ENCODE data around the gene CDK2AP2. TPM values are rescaled to one million over a fixed set of nuclear protein-coding genes. Genes with fewer than 3 reads are reported as not detected.

Gene CDK2AP2
- total RNA-seq, 3 donors from 2014 or later (not counting 1 experiment from before 2014, with no cell fraction given) = 57.9 to 67.7 (median 65.5) TPM

DNA sequence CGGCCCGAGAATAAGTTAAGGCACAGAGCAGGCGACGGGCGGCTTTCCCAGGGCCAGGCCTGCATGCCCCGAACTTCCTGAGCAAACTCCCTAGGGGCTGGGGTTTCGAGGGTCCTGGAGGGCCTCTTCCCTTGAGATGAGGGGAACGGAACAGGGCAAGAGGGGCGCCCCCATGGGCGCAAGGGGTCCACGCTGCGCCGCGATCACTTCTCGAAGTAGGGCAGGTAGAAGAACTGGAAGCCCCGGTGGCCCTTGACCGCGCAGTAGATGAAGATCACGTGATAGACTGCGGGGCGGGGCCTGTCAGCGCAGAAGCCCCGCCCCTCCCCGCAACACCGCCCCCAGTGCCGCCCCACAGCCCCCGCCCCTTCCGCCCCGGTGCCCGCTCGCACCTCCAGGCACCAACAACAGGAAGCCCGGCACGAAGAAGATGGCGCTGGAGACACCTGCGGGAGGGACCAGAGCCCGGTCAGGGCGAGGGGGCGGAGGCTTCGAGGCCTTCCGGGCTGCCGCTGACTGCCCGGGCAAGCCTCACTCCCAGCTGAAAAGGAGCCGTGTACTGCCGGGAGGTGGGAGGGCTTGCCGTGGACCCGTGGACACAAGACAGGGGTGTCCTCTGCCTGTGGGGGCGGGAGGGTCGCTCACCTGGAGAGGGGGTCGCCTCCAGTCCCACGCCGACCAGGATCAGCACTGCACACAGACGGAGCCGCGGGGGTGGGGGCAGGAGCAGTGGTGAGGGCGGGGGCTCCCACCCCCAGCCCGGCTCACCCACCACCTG lies 43.4 kb downstream of the CDK2AP2 start:
- peaks cover 12 to 42% of the 10 kb centered on the region in 2 donors for H3K4me1 Mint-ChIP-seq
- ATAC-seq = peak; percentile 82 to 91 (median 83)
- H3K27me3 ChIP-seq (ENCODE audit: control insufficient read depth, insufficient read depth, low read length) = no peaks in the 10 kb centered on the region
- H3K27ac ChIP-seq (ENCODE audit: low read length) = peak overlapping the region; percentile 85
- peak overlapping the region; percentile 81 for H3K4me3 Mint-ChIP-seq
- peak; percentile 89 to 95 for DNase-seq
- TF ChIP-seq, protein P1, sequence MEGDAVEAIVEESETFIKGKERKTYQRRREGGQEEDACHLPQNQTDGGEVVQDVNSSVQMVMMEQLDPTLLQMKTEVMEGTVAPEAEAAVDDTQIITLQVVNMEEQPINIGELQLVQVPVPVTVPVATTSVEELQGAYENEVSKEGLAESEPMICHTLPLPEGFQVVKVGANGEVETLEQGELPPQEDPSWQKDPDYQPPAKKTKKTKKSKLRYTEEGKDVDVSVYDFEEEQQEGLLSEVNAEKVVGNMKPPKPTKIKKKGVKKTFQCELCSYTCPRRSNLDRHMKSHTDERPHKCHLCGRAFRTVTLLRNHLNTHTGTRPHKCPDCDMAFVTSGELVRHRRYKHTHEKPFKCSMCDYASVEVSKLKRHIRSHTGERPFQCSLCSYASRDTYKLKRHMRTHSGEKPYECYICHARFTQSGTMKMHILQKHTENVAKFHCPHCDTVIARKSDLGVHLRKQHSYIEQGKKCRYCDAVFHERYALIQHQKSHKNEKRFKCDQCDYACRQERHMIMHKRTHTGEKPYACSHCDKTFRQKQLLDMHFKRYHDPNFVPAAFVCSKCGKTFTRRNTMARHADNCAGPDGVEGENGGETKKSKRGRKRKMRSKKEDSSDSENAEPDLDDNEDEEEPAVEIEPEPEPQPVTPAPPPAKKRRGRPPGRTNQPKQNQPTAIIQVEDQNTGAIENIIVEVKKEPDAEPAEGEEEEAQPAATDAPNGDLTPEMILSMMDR (IDR thresholded peaks at IDR 0.05) = no peak
- peak overlapping the region; percentile 84 to 97 for H3K27ac Mint-ChIP-seq
- H3K4me1 ChIP-seq (ENCODE audit: control insufficient read depth, insufficient read depth, low read length) = peaks cover 40% of the 10 kb centered on the region
- H3K9me3 ChIP-seq (ENCODE audit: control insufficient read depth, insufficient read depth, low read length) = no peaks in the 10 kb centered on the region
- H3K4me3 ChIP-seq (ENCODE audit: low read length) = peak overlapping the region; percentile 62
- no peaks in the 10 kb centered on the region for H3K9me3 Mint-ChIP-seq
- H3K36me3 ChIP-seq (ENCODE audit: control insufficient read depth, insufficient read depth, low read length) = peaks cover 6% of the 10 kb centered on the region
- intact Hi-C loops (cut with micrococcal nuclease) = loop anchor here (5.0 kb wide), 2 partner anchors 37 to 62 kb away; partner anchors contain the start of genes PPP1CA, RPS6KB2 and TBC1D10C
- H3K27me3 Mint-ChIP-seq (ENCODE audit: low read depth in 2 of 2) = no peaks in the 10 kb centered on the region
- no peaks in the 10 kb centered on the region for H3K36me3 Mint-ChIP-seq
- 8% methylated on average over 54 of the region's 56 CpGs for WGBS (ENCODE audit: insufficient coverage)

GRCh38 chr11:67463680-67464410 lies 44.1 kb downstream of the CDK2AP2 start:
- H3K4me3 ChIP-seq (ENCODE audit: low read length) = peak overlapping the region; percentile 25
- intact Hi-C loops (cut with micrococcal nuclease) = loop anchor here (5.0 kb wide), 1 partner anchor 37 kb away; the partner anchor contains the start of gene RPS6KB2
- peaks cover 42% of the 10 kb centered on the region for H3K4me1 ChIP-seq (ENCODE audit: control insufficient read depth, insufficient read depth, low read length)

GRCh38 chr11:67463186-67463585 lies 44.8 kb downstream of the CDK2AP2 start:
- no peak for ATAC-seq
- H3K27ac ChIP-seq (ENCODE audit: low read length) = no peak overlapping the region
- Mint-ChIP-seq H3K4me1 (peaks cover 9 to 37% of the 10 kb centered on the region in 2 donors), H3K36me3 (no peaks in the 10 kb centered on the region), H3K4me3 (no peak overlapping the region), H3K27me3 (ENCODE audit: low read depth in 2 of 2) (no peaks in the 10 kb centered on the region), H3K27ac (no peak overlapping the region), H3K9me3 (no peaks in the 10 kb centered on the region)
- no peaks in the 10 kb centered on the region for H3K27me3 ChIP-seq (ENCODE audit: control insufficient read depth, insufficient read depth, low read length)
- H3K4me3 ChIP-seq (ENCODE audit: low read length) = no peak overlapping the region
- DNase-seq = no peak
- H3K9me3 ChIP-seq (ENCODE audit: control insufficient read depth, insufficient read depth, low read length) = no peaks in the 10 kb centered on the region
- H3K36me3 ChIP-seq (ENCODE audit: control insufficient read depth, insufficient read depth, low read length) = peaks cover 6% of the 10 kb centered on the region
- intact Hi-C loops (cut with micrococcal nuclease) = loop anchor here (5.0 kb wide), 1 partner anchor 36 kb away; the partner anchor contains the start of gene RPS6KB2
- TF ChIP-seq, protein P1 (IDR thresholded peaks at IDR 0.05) = no peak
- H3K4me1 ChIP-seq (ENCODE audit: control insufficient read depth, insufficient read depth, low read length) = peaks cover 41% of the 10 kb centered on the region
- 100% methylated on average over 7 of the region's 10 CpGs for WGBS (ENCODE audit: insufficient coverage)

More at GRCh38 chr11:67463680-67464410, 44.1 kb downstream of the CDK2AP2 start:
- DNase-seq (peak in 1 of 2 donors; percentile 25), ATAC-seq (no peak)
- Histone ChIP-seq H3K27me3 (ENCODE audit: control insufficient read depth, insufficient read depth, low read length) (no peaks in the 10 kb centered on the region), H3K27ac (ENCODE audit: low read length) (peak overlapping the region; percentile 85), H3K36me3 (ENCODE audit: control insufficient read depth, insufficient read depth, low read length) (peaks cover 6% of the 10 kb centered on the region), H3K9me3 (ENCODE audit: control insufficient read depth, insufficient read depth, low read length) (no peaks in the 10 kb centered on the region)
- Mint-ChIP-seq H3K4me1 (peaks cover 12 to 42% of the 10 kb centered on the region in 2 donors), H3K4me3 (peak overlapping the region; percentile 81), H3K27me3 (ENCODE audit: low read depth in 2 of 2) (no peaks in the 10 kb centered on the region), H3K27ac (peak overlapping the region; percentile 84 to 97), H3K36me3 (no peaks in the 10 kb centered on the region), H3K9me3 (no peaks in the 10 kb centered on the region)
- 91% methylated on average over 20 of the region's 20 CpGs for WGBS (ENCODE audit: insufficient coverage)
- TF ChIP-seq, protein P1 (IDR thresholded peaks at IDR 0.05) = no peak

Data from natural killer cell (primary cell).